K562 (cell line): ENCODE data around the gene CHRDL2.

ENCODE experiments used
- CEBPG ChIP-seq, 3 experiments: fragments of 200-800 bp in 1 of 3; sonication (Bioruptor generic) in 1 of 3; sonication (generic) in 1 of 3; formaldehyde crosslinking in 1 of 3; IDR thresholded peaks in 2 of 3; conservative IDR thresholded peaks in 1 of 3; 2 replicates each; pipeline versions ENCODE4 v1.6.1 to v1.8.0; 2016 to 2022; ENCODE audit warnings: missing compliant biosample characterization in 2 of 3, missing genetic modification characterization in 2 of 3, mild to moderate bottlenecking in 1 of 3, missing genetic modification reagents in 1 of 3
- CTCF ChIP-seq, 3 experiments: IDR thresholded peaks in 2 of 3; conservative IDR thresholded peaks in 1 of 3; 2 replicates each; pipeline ENCODE4 v1.5.1; 2011 to 2012; ENCODE audit warnings: low read length in 3 of 3, mild to moderate bottlenecking in 3 of 3, control low read depth in 2 of 3, improper control_type of control experiment in 1 of 3, inconsistent platforms in 1 of 3, low read depth in 1 of 3, mixed read lengths in 1 of 3, moderate library complexity in 1 of 3; ENCODE audit not compliant: insufficient read depth in 2 of 3
- GTF2E2 ChIP-seq: fragments of 200-800 bp; sonication (Bioruptor generic); IDR thresholded peaks from 2 replicates; pipeline ENCODE4 v1.6.1; 2016; ENCODE audit warnings: missing genetic modification characterization, missing compliant biosample characterization
- KDM1A ChIP-seq, 2 experiments: fragments of 450-650 bp; IDR thresholded peaks; 2 replicates each; pipeline ENCODE4 v1.6.1; 2016; ENCODE audit warnings: mild to moderate bottlenecking in 2 of 2
- MCM5 ChIP-seq: fragments of 450-650 bp; IDR thresholded peaks from 2 replicates; pipeline ENCODE4 v1.6.1; 2016; ENCODE audit warnings: low read depth
- NBN ChIP-seq: fragments of 450-650 bp; IDR thresholded peaks from 2 replicates; pipeline ENCODE4 v1.6.1; 2016; ENCODE audit warnings: low read depth, mild to moderate bottlenecking
- NCOR1 ChIP-seq: fragments of 450-650 bp; IDR thresholded peaks from 2 replicates; pipeline ENCODE4 v1.6.1; 2016; ENCODE audit warnings: mild to moderate bottlenecking, moderate library complexity
- PATZ1 ChIP-seq: fragments of 250-450 bp; sonication (Bioruptor Pico); IDR thresholded peaks from 2 replicates; pipeline ENCODE4 v1.5.0; 2020; ENCODE audit warnings: mild to moderate bottlenecking, borderline replicate concordance
- ZNF445 ChIP-seq: fragments of 250-450 bp; sonication (Bioruptor Pico); IDR thresholded peaks from 2 replicates; pipeline ENCODE4 v1.4.0; 2020; ENCODE audit warnings: low read depth, mild to moderate bottlenecking, moderate library complexity

- no peak for TF ChIP-seq CTCF (IDR thresholded peaks at IDR 0.05 in 2 of 3, conservative IDR thresholded peaks at IDR 0.05 in 1 of 3; ENCODE audit: insufficient read depth in 2 of 3, low read depth in 1 of 3, low read length in 3 of 3)
- no peak for TF ChIP-seq ZNF445 (CRISPR knock-in tag)
- no peak for TF ChIP-seq PATZ1
- TF ChIP-seq KDM1A (IDR thresholded peaks at IDR 0.05) = no peak
- peak; percentile 75 for TF ChIP-seq CEBPG (CRISPR knock-in tag; IDR thresholded peaks at IDR 0.05)
- TF ChIP-seq CEBPG (tag; conservative IDR thresholded peaks at IDR 0.05 in 1 of 2, IDR thresholded peaks at IDR 0.05 in 1 of 2) = no peak
- no peak for TF ChIP-seq NCOR1
- TF ChIP-seq NBN = no peak
- no peak for TF ChIP-seq GTF2E2 (tag)
- TF ChIP-seq MCM5 = no peak
Measured at GRCh38 chr11:74673693-74674360, 57.4 kb downstream of the CHRDL2 start.
